Vagina (tissue), 2 donors: ENCODE results near the gene LPIN1. TPM values are rescaled to one million over a fixed set of nuclear protein-coding genes. Genes with fewer than 3 reads are reported as not detected.

ENCODE experiments used
- DNase-seq, 2 donors: peaks; one replicate each; pipeline ENCODE4 v3.0.0-alpha.2; 2017; ENCODE audit errors: extremely low spot score in 2 of 2
- H3K27ac ChIP-seq: fragments of 200-600 bp; sonication (generic); one replicate; pipeline ENCODE4 v1.5.1; 2019
- H3K27me3 ChIP-seq: fragments of 200-600 bp; sonication (generic); one replicate; pipeline ENCODE4 v1.5.1; 2019
- H3K36me3 ChIP-seq, 2 donors: fragments of 200-600 bp; sonication (generic); one replicate each; pipeline ENCODE4 v1.5.1; 2017 to 2019
- H3K4me1 ChIP-seq: fragments of 200-600 bp; sonication (generic); one replicate; pipeline ENCODE4 v1.5.1; 2019
- H3K4me3 ChIP-seq, 2 donors: fragments of 200-600 bp; sonication (generic); 1 replicate in 1 of 2; 2 replicates in 1 of 2; pipeline ENCODE4 v1.5.1; 2016 to 2019
- H3K9me3 ChIP-seq: fragments of 200-600 bp; sonication (generic); one replicate; pipeline ENCODE4 v1.5.1; 2019
- POLR2A ChIP-seq, 2 donors: fragments of 450-650 bp; IDR thresholded peaks; one replicate each; pipeline ENCODE4 v1.6.1; 2017; ENCODE audit warnings: antibody characterized with exemption in 2 of 2, mild to moderate bottlenecking in 2 of 2, moderate library complexity in 2 of 2
- POLR2AphosphoS5 ChIP-seq, 2 donors: sonication (generic); formaldehyde crosslinking; IDR thresholded peaks; one replicate each; pipeline ENCODE4 v1.9.0; 2017; ENCODE audit warnings: antibody characterized with exemption in 2 of 2, mild to moderate bottlenecking in 2 of 2, low read depth in 1 of 2; ENCODE audit not compliant: insufficient read depth in 1 of 2
- intact Hi-C: fragments of 100-400 bp; cut with DNase I; formaldehyde crosslinking; loops from one replicate; pipeline ENCODE4 v1.15.1; 2023
- total RNA-seq: library from RNA; depleted of rRNA; stranded (reverse); fragments of >200 nt; gene quantifications from one replicate; pipeline ENCODE4 v1.2.3, GENCODE V29; 2016
- TF ChIP-seq, protein P1 (sequence below), 3 experiments: fragments of 450-650 bp in 2 of 3; fragments of 200-600 bp in 1 of 3; sonication (generic) in 1 of 3; IDR thresholded peaks; one replicate each; pipeline ENCODE4 v1.5.1; 2017 to 2019; ENCODE audit warnings: antibody characterized with exemption in 3 of 3, mild to moderate bottlenecking in 2 of 3, moderate library complexity in 2 of 3

Gene LPIN1
- total RNA-seq, 1 donor from 2014 or later = 67.5 TPM

DNA sequence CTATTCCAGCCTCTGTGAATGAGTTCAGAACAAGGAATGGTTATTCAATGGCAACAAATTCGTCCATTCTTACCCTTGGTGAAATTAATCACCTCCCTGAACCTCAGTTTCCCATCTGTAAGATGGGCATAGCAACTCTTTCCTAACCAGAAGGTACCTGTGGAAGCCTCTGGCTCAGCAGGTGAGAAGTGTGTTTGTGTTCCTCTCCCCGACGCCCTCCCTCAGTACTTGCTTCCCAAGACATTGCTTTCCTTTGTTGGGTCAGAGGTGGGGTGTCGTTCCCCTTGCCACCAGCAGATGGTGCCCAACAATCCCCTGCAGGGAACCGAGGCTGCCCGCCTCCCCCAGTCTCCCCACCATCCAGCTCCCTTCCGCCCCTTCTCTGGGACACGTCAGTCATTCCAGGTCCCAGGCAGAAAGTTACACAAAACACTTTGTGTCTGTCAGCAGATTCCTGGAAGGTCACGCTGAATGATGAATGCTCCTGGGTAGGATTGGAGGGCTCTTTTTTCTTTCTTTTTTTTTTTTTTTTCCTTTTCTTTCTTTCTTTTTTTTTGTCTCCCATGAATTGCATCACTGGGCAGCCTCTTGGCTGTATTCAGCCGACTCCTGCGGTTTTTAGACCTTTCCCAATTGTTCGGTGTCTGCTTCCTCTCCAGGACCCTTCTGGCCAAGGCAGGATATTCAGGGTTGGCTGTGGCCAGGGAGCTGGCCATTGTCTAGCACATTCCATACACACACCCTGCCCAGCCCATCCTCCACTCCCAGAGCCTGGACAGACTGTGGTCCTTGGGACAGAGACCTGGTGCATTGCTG, 117.3 kb downstream of the LPIN1 start:
- Histone ChIP-seq H3K9me3 (no peaks in the 10 kb centered on the region), H3K27ac (peak overlapping the region; percentile 46)
- TF ChIP-seq POLR2AphosphoS5 (IDR thresholded peaks at IDR 0.05; ENCODE audit: insufficient read depth in 1 of 2, low read depth in 1 of 2) = peak in 1 of 2 donors; percentile 55
- TF ChIP-seq, protein P1, sequence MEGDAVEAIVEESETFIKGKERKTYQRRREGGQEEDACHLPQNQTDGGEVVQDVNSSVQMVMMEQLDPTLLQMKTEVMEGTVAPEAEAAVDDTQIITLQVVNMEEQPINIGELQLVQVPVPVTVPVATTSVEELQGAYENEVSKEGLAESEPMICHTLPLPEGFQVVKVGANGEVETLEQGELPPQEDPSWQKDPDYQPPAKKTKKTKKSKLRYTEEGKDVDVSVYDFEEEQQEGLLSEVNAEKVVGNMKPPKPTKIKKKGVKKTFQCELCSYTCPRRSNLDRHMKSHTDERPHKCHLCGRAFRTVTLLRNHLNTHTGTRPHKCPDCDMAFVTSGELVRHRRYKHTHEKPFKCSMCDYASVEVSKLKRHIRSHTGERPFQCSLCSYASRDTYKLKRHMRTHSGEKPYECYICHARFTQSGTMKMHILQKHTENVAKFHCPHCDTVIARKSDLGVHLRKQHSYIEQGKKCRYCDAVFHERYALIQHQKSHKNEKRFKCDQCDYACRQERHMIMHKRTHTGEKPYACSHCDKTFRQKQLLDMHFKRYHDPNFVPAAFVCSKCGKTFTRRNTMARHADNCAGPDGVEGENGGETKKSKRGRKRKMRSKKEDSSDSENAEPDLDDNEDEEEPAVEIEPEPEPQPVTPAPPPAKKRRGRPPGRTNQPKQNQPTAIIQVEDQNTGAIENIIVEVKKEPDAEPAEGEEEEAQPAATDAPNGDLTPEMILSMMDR (IDR thresholded peaks at IDR 0.05) = peak; percentile 49 to 98 (median 95)
- no peak for TF ChIP-seq POLR2A (IDR thresholded peaks at IDR 0.05)

DNA sequence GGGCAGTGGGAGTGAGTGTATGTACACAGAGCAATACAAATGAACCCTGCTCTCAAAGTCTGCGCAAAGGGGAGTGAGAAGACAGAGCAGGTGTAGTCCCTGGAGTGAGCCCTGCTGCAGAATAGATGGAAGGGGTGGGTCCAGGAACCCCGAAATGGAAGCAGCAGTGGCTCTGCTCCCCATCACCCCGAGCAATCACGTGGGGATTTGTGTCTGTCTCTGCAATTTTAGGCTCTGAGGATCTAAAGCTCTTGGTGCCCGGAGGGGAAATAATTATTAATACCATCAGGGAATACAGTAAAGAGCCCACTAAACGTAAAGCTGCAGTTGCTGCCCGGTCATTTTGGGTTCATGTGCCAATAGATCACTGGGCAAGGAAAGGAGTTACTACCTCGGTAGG, 118.3 kb downstream of the LPIN1 start:
- H3K36me3 ChIP-seq = no peaks in the 10 kb centered on the region
- intact Hi-C loops = loop anchor here (10.0 kb wide), 3 partner anchors 850 to 1140 kb away; partner anchors contain the start of gene TRIB2
- no peak for TF ChIP-seq POLR2AphosphoS5 (IDR thresholded peaks at IDR 0.05; ENCODE audit: insufficient read depth in 1 of 2, low read depth in 1 of 2)
- TF ChIP-seq POLR2A (IDR thresholded peaks at IDR 0.05) = no peak
- peak; percentile 52 to 64 for DNase-seq
- H3K4me3 ChIP-seq = no peak overlapping the region
- no peaks in the 10 kb centered on the region for H3K27me3 ChIP-seq
- H3K9me3 ChIP-seq = no peaks in the 10 kb centered on the region
- H3K27ac ChIP-seq = no peak overlapping the region
- H3K4me1 ChIP-seq = peaks cover 10% of the 10 kb centered on the region

More for the DNA sequence above, 117.3 kb downstream of the LPIN1 start:
- Histone ChIP-seq H3K4me1 (peaks cover 10% of the 10 kb centered on the region), H3K4me3 (peak overlapping the region in 1 of 2 donors; percentile 7), H3K27me3 (no peaks in the 10 kb centered on the region), H3K36me3 (no peaks in the 10 kb centered on the region)
- intact Hi-C loops = loop anchor here (10.0 kb wide), 3 partner anchors 851 to 1141 kb away; partner anchors contain the start of gene TRIB2
- DNase-seq = peak in 1 of 2 donors; percentile 95

DNA sequence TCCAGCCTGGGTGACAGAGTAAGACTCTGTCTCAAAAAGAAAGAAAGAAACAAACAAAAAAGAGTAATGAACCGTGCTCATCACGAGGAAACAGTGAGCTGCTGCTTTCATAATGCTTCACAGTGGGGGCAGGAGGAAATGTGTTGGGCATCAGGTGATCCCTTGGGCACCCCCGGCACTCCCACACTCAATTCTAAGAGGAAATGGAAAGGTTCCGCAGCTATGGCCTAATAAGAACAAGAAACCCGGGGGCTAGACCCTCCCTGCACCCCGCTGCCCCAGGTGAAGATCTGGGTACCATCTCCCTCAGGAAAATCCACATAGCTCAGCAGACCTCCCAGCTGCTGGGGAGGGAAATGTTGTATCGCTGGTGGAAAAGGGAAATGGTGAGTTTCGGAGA, 118.9 kb downstream of the LPIN1 start:
- intact Hi-C loops = loop anchor here (10.0 kb wide), 3 partner anchors 849 to 1139 kb away; partner anchors contain the start of gene TRIB2
- Histone ChIP-seq H3K27me3 (no peaks in the 10 kb centered on the region), H3K36me3 (no peaks in the 10 kb centered on the region), H3K4me1 (peaks cover 10% of the 10 kb centered on the region), H3K9me3 (no peaks in the 10 kb centered on the region), H3K4me3 (no peak overlapping the region), H3K27ac (no peak overlapping the region)
- peak; percentile 40 to 60 for DNase-seq
- TF ChIP-seq, protein P1 (IDR thresholded peaks at IDR 0.05) = no peak
- no peak for TF ChIP-seq POLR2AphosphoS5 (IDR thresholded peaks at IDR 0.05; ENCODE audit: insufficient read depth in 1 of 2, low read depth in 1 of 2)

- intact Hi-C loops = loop anchor here (10.0 kb wide), 3 partner anchors 849 to 1139 kb away; partner anchors contain the start of gene TRIB2
- H3K36me3 ChIP-seq = no peaks in the 10 kb centered on the region
- no peaks in the 10 kb centered on the region for H3K27me3 ChIP-seq
- H3K9me3 ChIP-seq = no peaks in the 10 kb centered on the region
- DNase-seq = peak; percentile 70 to 92
- TF ChIP-seq POLR2AphosphoS5 (IDR thresholded peaks at IDR 0.05; ENCODE audit: insufficient read depth in 1 of 2, low read depth in 1 of 2) (no peak), POLR2A (IDR thresholded peaks at IDR 0.05) (no peak)
- TF ChIP-seq, protein P1 (IDR thresholded peaks at IDR 0.05) = no peak
- H3K4me1 ChIP-seq = peaks cover 10% of the 10 kb centered on the region
- H3K4me3 ChIP-seq = no peak overlapping the region
- H3K27ac ChIP-seq = no peak overlapping the region
These were observed 119.4 kb downstream of the LPIN1 start for GRCh38 chr2:11865805-11866204.

- Histone ChIP-seq H3K36me3 (no peaks in the 10 kb centered on the region), H3K4me3 (no peak overlapping the region), H3K27ac (no peak overlapping the region), H3K9me3 (no peaks in the 10 kb centered on the region), H3K27me3 (no peaks in the 10 kb centered on the region), H3K4me1 (peaks cover 10% of the 10 kb centered on the region)
- peak; percentile 34 to 80 for DNase-seq
- intact Hi-C loops = loop anchor here (10.0 kb wide), 3 partner anchors 848 to 1138 kb away; partner anchors contain the start of gene TRIB2
- TF ChIP-seq, protein P1 (IDR thresholded peaks at IDR 0.05) = no peak
- TF ChIP-seq POLR2A (IDR thresholded peaks at IDR 0.05) (no peak), POLR2AphosphoS5 (IDR thresholded peaks at IDR 0.05; ENCODE audit: insufficient read depth in 1 of 2, low read depth in 1 of 2) (no peak)
These were observed 120.2 kb downstream of the LPIN1 start for GRCh38 chr2:11866358-11867335.
